K562 (cell line): ENCODE results near the gene DHDH. TPM values are rescaled to one million over a fixed set of nuclear protein-coding genes. Genes with fewer than 3 reads are reported as not detected.

ENCODE experiments used
- ATAC-seq: fragments of 200-7000 bp; cut with Tn5 transposase; 3 replicates; pipeline ENCODE4 v1.9.1; 2020; ENCODE audit warnings: moderate library complexity
- BruUV-seq: library from RNA; stranded (reverse); fragments of 400-500 nt; replicated peaks from 2 replicates; lab custom pipeline; 2021; lab: Mats Ljungman, UMichigan
- CTCF ChIA-PET: fragments of 300-600 bp; formaldehyde crosslinking; extraction: SDS; loops from one replicate; lab custom pipeline; 2021; ENCODE audit warnings: low intra/inter-chr PET ratio; lab: Yijun Ruan, JAX
- POLR2A ChIA-PET: fragments of 300-600, 350-650 bp; sonication (Branson Sonifier 250); formaldehyde crosslinking; extraction: SDS; loops from one replicate; lab custom pipeline; 2021; ENCODE audit warnings: antibody characterized with exemption, inconsistent platforms; lab: Yijun Ruan, JAX
- DNase-seq, 4 experiments: peaks; one replicate each; pipeline versions ENCODE4 v3.0.0 to v3.0.0-alpha.2; 2011 to 2018; ENCODE audit warnings: low spot score in 3 of 4, mixed read lengths in 3 of 4; ENCODE audit errors: extremely low read depth in 1 of 4
- FAIRE-seq: peaks from 2 replicates; lab custom pipeline; 2011; peaks lifted over from hg19 to GRCh38; lab: Jason Lieb, UNC
- H2AFZ ChIP-seq: 2 replicates; pipeline ENCODE4 v1.6.0; 2011; ENCODE audit warnings: low read depth, low read length, control low read depth, inconsistent platforms
- H3K27ac ChIP-seq: fragments of 200-600 bp; 3 replicates; pipeline ENCODE4 v1.8.0; 2011; ENCODE audit warnings: low read depth, mild to moderate bottlenecking, control low read depth, inconsistent platforms, low read length, moderate library complexity, mixed read lengths; ENCODE audit errors: extremely low read depth
- H3K27me3 ChIP-seq, 2 experiments: fragments of 300-600 bp in 1 of 2; 2 replicates in 1 of 2; 3 replicates in 1 of 2; pipeline versions ENCODE4 v1.6.0 to v1.8.0; 2011; ENCODE audit warnings: inconsistent platforms in 2 of 2, low read length in 2 of 2, mild to moderate bottlenecking in 1 of 2, mixed read lengths in 1 of 2, moderate library complexity in 1 of 2; ENCODE audit not compliant: control insufficient read depth in 2 of 2, insufficient read depth in 2 of 2
- H3K36me3 ChIP-seq: fragments of 300-600 bp; 3 replicates; pipeline ENCODE4 v1.8.0; 2011; ENCODE audit warnings: mild to moderate bottlenecking, low read length, inconsistent platforms; ENCODE audit not compliant: control insufficient read depth, insufficient read depth
- H3K4me1 ChIP-seq, 2 experiments: fragments of 200-600 bp in 1 of 2; replicated peaks in 1 of 2; 2 replicates in 1 of 2; 3 replicates in 1 of 2; pipeline versions ENCODE4 v1.5.1 to v1.8.0; 2011; ENCODE audit warnings: inconsistent platforms in 2 of 2, low read length in 2 of 2, mild to moderate bottlenecking in 1 of 2, mixed read lengths in 1 of 2, moderate library complexity in 1 of 2; ENCODE audit not compliant: control insufficient read depth in 2 of 2, insufficient read depth in 2 of 2
- H3K4me2 ChIP-seq: 2 replicates; pipeline ENCODE4 v1.6.1; 2011; ENCODE audit warnings: low read length, control low read depth, inconsistent platforms, mixed read lengths; ENCODE audit not compliant: insufficient read depth
- H3K4me3 ChIP-seq: fragments of 200-600 bp; sonication (generic), shearing (Covaris generic); 2 replicates; pipeline ENCODE4 v1.5.1; 2016; ENCODE audit warnings: control low read depth, inconsistent platforms
- H3K79me2 ChIP-seq: fragments of 200-600 bp; 3 replicates; pipeline ENCODE4 v1.8.0; 2011; ENCODE audit warnings: low read length, inconsistent platforms; ENCODE audit not compliant: control insufficient read depth, insufficient read depth
- H3K9ac ChIP-seq, 2 experiments: 2 replicates each; pipeline versions ENCODE4 v1.6.0 to v1.6.1; 2011; ENCODE audit warnings: low read depth in 2 of 2, low read length in 2 of 2, control low read depth in 1 of 2, inconsistent platforms in 1 of 2, mild to moderate bottlenecking in 1 of 2, mixed read lengths in 1 of 2; ENCODE audit not compliant: insufficient read depth in 1 of 2
- H3K9me1 ChIP-seq: one replicate; pipeline ENCODE4 v1.6.0; 2011; ENCODE audit warnings: inconsistent platforms, mild to moderate bottlenecking, low read length, moderate library complexity; ENCODE audit not compliant: control insufficient read depth, insufficient read depth
- H3K9me3 ChIP-seq: replicated peaks from 2 replicates; pipeline ENCODE4 v1.5.1; 2011; ENCODE audit warnings: low read depth, low read length, inconsistent platforms; ENCODE audit not compliant: control insufficient read depth, insufficient read depth
- H4K20me1 ChIP-seq: replicated peaks from 2 replicates; pipeline ENCODE4 v1.6.1; 2011; ENCODE audit warnings: low read length, inconsistent platforms, mixed read lengths; ENCODE audit not compliant: control insufficient read depth, insufficient read depth
- BRD4 ChIP-seq: fragments of 200-600 bp; sonication (generic); IDR thresholded peaks from 2 replicates; pipeline ENCODE4 v1.6.1; 2017; ENCODE audit warnings: inconsistent platforms
- E2F4 ChIP-seq: sonication (generic); formaldehyde crosslinking; IDR thresholded peaks from 2 replicates; pipeline ENCODE4 v1.8.0; 2022; ENCODE audit warnings: mild to moderate bottlenecking, low read depth, missing genetic modification reagents
- HNRNPLL ChIP-seq: fragments of 200-400 bp; formaldehyde crosslinking; IDR thresholded peaks from 2 replicates; pipeline ENCODE4 v1.6.1; 2017; ENCODE audit warnings: low read length, low read depth, mild to moderate bottlenecking; ENCODE audit not compliant: poor library complexity, severe bottlenecking
- MAZ ChIP-seq, 2 experiments: fragments of 450-650 bp in 1 of 2; sonication (generic) in 1 of 2; formaldehyde crosslinking; IDR thresholded peaks in 1 of 2; conservative IDR thresholded peaks in 1 of 2; 2 replicates each; pipeline versions ENCODE4 v1.4.0 to v1.5.0; 2020; ENCODE audit warnings: mild to moderate bottlenecking in 1 of 2, missing genetic modification reagents in 1 of 2
- NR2C1 ChIP-seq, 2 experiments: fragments of 450-650 bp; IDR thresholded peaks; 2 replicates each; pipeline ENCODE4 v1.6.1; 2017; ENCODE audit warnings: mild to moderate bottlenecking in 2 of 2, antibody characterized with exemption in 1 of 2, inconsistent platforms in 1 of 2, missing compliant biosample characterization in 1 of 2, missing genetic modification characterization in 1 of 2
- RBM34 ChIP-seq: fragments of 200-400 bp; formaldehyde crosslinking; IDR thresholded peaks from 2 replicates; pipeline ENCODE4 v1.6.1; 2018; ENCODE audit warnings: low read length, borderline replicate concordance; ENCODE audit not compliant: insufficient read depth
- SIX5 ChIP-seq, 2 experiments: IDR thresholded peaks; 2 replicates each; pipeline ENCODE4 v1.6.1; 2011; ENCODE audit warnings: low read length in 2 of 2, borderline replicate concordance in 1 of 2, low read depth in 1 of 2, mild to moderate bottlenecking in 1 of 2, moderate library complexity in 1 of 2; ENCODE audit not compliant: insufficient read depth in 1 of 2
- ZBTB43 ChIP-seq: sonication (generic); formaldehyde crosslinking; IDR thresholded peaks from 2 replicates; pipeline ENCODE4 v1.8.0; 2023; ENCODE audit warnings: mild to moderate bottlenecking, missing genetic modification reagents
- ZBTB8A ChIP-seq: fragments of 450-650 bp; IDR thresholded peaks from 2 replicates; pipeline ENCODE4 v1.6.1; 2018; ENCODE audit warnings: mild to moderate bottlenecking, moderate library complexity; ENCODE audit not compliant: partially characterized antibody
- ZNF561 ChIP-seq: fragments of 450-650 bp; formaldehyde crosslinking; conservative IDR thresholded peaks from 2 replicates; pipeline ENCODE4 v1.4.0; 2020; ENCODE audit warnings: mild to moderate bottlenecking, moderate library complexity
- WGBS: fragments of 100-300 bp; shearing (Covaris generic); methylation state at CpG from one replicate; pipeline ENCODE4 v1.1.6; 2016; ENCODE audit warnings: low coverage, mixed read lengths; ENCODE audit not compliant: insufficient coverage; ENCODE audit errors: missing lambda C conversion rate; 5-methylcytosine and 5-hydroxymethylcytosine counted together
- in situ Hi-C: fragments of 300-500 bp; cut with MboI; formaldehyde crosslinking; loops from 4 replicates; pipeline ENCODE4 v1.15.0; 2018; ENCODE audit warnings: inconsistent platforms, mixed read lengths
- intact Hi-C: fragments of 100-400 bp; cut with micrococcal nuclease; formaldehyde crosslinking; loops from 2 replicates; pipeline ENCODE4 v1.14.2; 2022
- polyA plus RNA-seq, 8 experiments: library from polyadenylated mRNA; depleted of rRNA in 4 of 8; stranded (reverse) in 5 of 8; unstranded in 3 of 8; fragments of >200 nt; fragmentation: Nextera tagmentation in 2 of 8; fragmentation: Illumina TruSeq in 1 of 8; extraction: Ambion mirVana in 2 of 8; extraction: Trizol in 1 of 8; gene quantifications; 2 replicates each; pipeline versions ENCODE4 v1.2.1 to v1.2.3, GENCODE V29; 2011 to 2014; ENCODE audit warnings: inconsistent platforms in 1 of 8, missing spikeins in 1 of 8
- total RNA-seq, 7 experiments: library from RNA; depleted of rRNA in 6 of 7; stranded (reverse); fragments of >200 nt in 6 of 7; fragmentation: Illumina TruSeq in 2 of 7; extraction: Trizol in 2 of 7; gene quantifications; 2 replicates each; pipeline versions ENCODE4 v1.2.1 to v1.2.3, GENCODE V29; 2011 to 2021; ENCODE audit warnings: low replicate concordance in 1 of 7
- TF ChIP-seq, protein P1 (sequence below): fragments of 450-650 bp; IDR thresholded peaks from 2 replicates; pipeline ENCODE4 v1.6.1; 2017; ENCODE audit warnings: antibody characterized with exemption, mild to moderate bottlenecking
- TF ChIP-seq, protein P2 (sequence below): sonication (generic); formaldehyde crosslinking; IDR thresholded peaks from 2 replicates; pipeline ENCODE4 v1.8.0; 2022; ENCODE audit warnings: mild to moderate bottlenecking, missing genetic modification reagents, borderline replicate concordance

Gene DHDH
- total and polyA plus RNA-seq, 9 of the 15 experiments (the other 6 are each of a cell fraction or from before 2014, with no cell fraction given): 0.37 to 1.9 (median 0.87) TPM

DNA sequence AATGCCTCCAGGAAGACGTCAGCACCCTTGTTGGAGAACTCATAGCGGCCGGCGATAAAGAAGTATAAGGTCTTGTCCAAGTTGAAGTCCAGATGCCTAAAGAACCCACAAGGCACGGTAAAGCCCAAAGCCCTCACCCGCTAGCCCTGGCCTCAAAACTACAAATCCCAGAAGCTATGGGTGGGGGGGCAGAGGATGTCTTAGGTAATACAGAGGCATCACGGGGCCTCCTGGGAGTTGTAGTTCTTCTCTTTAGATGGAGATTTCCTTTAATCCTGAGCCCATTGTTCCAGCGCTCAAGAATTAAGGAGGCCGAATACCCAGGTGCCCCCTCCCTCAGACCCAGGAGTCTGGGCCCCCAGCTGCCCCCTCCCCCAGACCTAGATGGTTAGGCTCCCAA is 48.8 kb downstream of the DHDH start:
- no peaks in the 10 kb centered on the region for H3K79me2 ChIP-seq
- H3K27ac ChIP-seq: no peak overlapping the region
- peaks cover 2 to 4% of the 10 kb centered on the region in 2 experiments; a peak in 2 of 5 replicates for H3K4me1 ChIP-seq
- H3K36me3 ChIP-seq: peaks cover 56% of the 10 kb centered on the region; the same call in 2 of the 3 replicates
- DNase-seq (no peak), FAIRE-seq (no peak), ATAC-seq (no peak)
- intact Hi-C loops (no loop called here), in situ Hi-C loops (no loop called here)
- H3K27me3 ChIP-seq: no peaks in the 10 kb centered on the region
- H3K4me3 ChIP-seq: no peak overlapping the region
- BruUV-seq: no TSS peak
- CTCF ChIA-PET: no interaction called here
- no peak overlapping the region for H3K9ac ChIP-seq
- H4K20me1 ChIP-seq: no peaks in the 10 kb centered on the region
- no peak overlapping the region for H3K4me2 ChIP-seq
- no peaks in the 10 kb centered on the region for H3K9me3 ChIP-seq
- H2AFZ ChIP-seq: no peak overlapping the region
- POLR2A ChIA-PET: interaction anchor here (2.6 kb wide), 1 partner anchor 15 kb away, joined by 17 read pairs; no protein-coding TSS in a partner anchor
- 94% methylated on average over 9 of the region's 9 CpGs for WGBS
- no peaks in the 10 kb centered on the region for H3K9me1 ChIP-seq
- TF ChIP-seq ZNF561 (CRISPR knock-in tag): no peak
- TF ChIP-seq E2F4 (CRISPR knock-in tag): no peak
- TF ChIP-seq RBM34: no peak
- no peak for TF ChIP-seq MAZ (CRISPR knock-in tag; conservative IDR thresholded peaks at IDR 0.05 in 1 of 2, IDR thresholded peaks at IDR 0.05 in 1 of 2)
- TF ChIP-seq NR2C1 (IDR thresholded peaks at IDR 0.05): peak; percentile 56
- TF ChIP-seq NR2C1 (tag; IDR thresholded peaks at IDR 0.05): peak; percentile 63
- peak; percentile 63 to 76; a peak in 3 of 4 replicates for TF ChIP-seq SIX5 (IDR thresholded peaks at IDR 0.05; ENCODE audit: borderline replicate concordance in 1 of 2, insufficient read depth in 1 of 2, low read depth in 1 of 2, low read length in 2 of 2)
- TF ChIP-seq, protein P1, sequence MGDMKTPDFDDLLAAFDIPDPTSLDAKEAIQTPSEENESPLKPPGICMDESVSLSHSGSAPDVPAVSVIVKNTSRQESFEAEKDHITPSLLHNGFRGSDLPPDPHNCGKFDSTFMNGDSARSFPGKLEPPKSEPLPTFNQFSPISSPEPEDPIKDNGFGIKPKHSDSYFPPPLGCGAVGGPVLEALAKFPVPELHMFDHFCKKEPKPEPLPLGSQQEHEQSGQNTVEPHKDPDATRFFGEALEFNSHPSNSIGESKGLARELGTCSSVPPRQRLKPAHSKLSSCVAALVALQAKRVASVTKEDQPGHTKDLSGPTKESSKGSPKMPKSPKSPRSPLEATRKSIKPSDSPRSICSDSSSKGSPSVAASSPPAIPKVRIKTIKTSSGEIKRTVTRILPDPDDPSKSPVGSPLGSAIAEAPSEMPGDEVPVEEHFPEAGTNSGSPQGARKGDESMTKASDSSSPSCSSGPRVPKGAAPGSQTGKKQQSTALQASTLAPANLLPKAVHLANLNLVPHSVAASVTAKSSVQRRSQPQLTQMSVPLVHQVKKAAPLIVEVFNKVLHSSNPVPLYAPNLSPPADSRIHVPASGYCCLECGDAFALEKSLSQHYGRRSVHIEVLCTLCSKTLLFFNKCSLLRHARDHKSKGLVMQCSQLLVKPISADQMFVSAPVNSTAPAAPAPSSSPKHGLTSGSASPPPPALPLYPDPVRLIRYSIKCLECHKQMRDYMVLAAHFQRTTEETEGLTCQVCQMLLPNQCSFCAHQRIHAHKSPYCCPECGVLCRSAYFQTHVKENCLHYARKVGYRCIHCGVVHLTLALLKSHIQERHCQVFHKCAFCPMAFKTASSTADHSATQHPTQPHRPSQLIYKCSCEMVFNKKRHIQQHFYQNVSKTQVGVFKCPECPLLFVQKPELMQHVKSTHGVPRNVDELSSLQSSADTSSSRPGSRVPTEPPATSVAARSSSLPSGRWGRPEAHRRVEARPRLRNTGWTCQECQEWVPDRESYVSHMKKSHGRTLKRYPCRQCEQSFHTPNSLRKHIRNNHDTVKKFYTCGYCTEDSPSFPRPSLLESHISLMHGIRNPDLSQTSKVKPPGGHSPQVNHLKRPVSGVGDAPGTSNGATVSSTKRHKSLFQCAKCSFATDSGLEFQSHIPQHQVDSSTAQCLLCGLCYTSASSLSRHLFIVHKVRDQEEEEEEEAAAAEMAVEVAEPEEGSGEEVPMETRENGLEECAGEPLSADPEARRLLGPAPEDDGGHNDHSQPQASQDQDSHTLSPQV: no peak
- TF ChIP-seq HNRNPLL: no peak
- no peak for TF ChIP-seq BRD4
- TF ChIP-seq ZBTB8A: no peak
- TF ChIP-seq, protein P2, sequence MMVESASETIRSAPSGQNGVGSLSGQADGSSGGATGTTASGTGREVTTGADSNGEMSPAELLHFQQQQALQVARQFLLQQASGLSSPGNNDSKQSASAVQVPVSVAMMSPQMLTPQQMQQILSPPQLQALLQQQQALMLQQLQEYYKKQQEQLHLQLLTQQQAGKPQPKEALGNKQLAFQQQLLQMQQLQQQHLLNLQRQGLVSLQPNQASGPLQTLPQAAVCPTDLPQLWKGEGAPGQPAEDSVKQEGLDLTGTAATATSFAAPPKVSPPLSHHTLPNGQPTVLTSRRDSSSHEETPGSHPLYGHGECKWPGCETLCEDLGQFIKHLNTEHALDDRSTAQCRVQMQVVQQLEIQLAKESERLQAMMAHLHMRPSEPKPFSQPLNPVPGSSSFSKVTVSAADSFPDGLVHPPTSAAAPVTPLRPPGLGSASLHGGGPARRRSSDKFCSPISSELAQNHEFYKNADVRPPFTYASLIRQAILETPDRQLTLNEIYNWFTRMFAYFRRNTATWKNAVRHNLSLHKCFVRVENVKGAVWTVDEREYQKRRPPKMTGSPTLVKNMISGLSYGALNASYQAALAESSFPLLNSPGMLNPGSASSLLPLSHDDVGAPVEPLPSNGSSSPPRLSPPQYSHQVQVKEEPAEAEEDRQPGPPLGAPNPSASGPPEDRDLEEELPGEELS (CRISPR knock-in tag): no peak
- TF ChIP-seq ZBTB43 (CRISPR knock-in tag): no peak
